ENCODE results near the gene DAPK1.

Gene DAPK1

GRCh38 chr9:87516926-87517290 lies 19.2 kb downstream of the DAPK1 start:
- no peak for ATAC-seq
- TF ChIP-seq SNAI2 (CRISPR knock-in tag; IDR thresholded peaks at IDR 0.05) = no peak
- TF ChIP-seq ZFP3 (CRISPR knock-in tag; IDR thresholded peaks at IDR 0.05) = no peak
- TF ChIP-seq PPARA (CRISPR knock-in tag; IDR thresholded peaks at IDR 0.05; ENCODE audit: borderline replicate concordance) = no peak
- no peak for TF ChIP-seq CSRNP3 (CRISPR knock-in tag; IDR thresholded peaks at IDR 0.05)
- no peak for TF ChIP-seq ESRRG (CRISPR knock-in tag; IDR thresholded peaks at IDR 0.05)
- no peak for TF ChIP-seq ZNF8 (CRISPR knock-in tag; IDR thresholded peaks at IDR 0.05)
- TF ChIP-seq BACH2 (CRISPR knock-in tag; IDR thresholded peaks at IDR 0.05; ENCODE audit: borderline replicate concordance) = no peak
- no peak for TF ChIP-seq ISL1 (CRISPR knock-in tag; IDR thresholded peaks at IDR 0.05)
- TF ChIP-seq ZC3H10 (CRISPR knock-in tag; IDR thresholded peaks at IDR 0.05) = no peak
- TF ChIP-seq CSDC2 (CRISPR knock-in tag; IDR thresholded peaks at IDR 0.05) = no peak
- TF ChIP-seq TOX (CRISPR knock-in tag; IDR thresholded peaks at IDR 0.05; ENCODE audit: borderline replicate concordance) = no peak
- no peak for TF ChIP-seq ZFP30 (CRISPR knock-in tag; IDR thresholded peaks at IDR 0.05)
- TF ChIP-seq OSR1 (CRISPR knock-in tag; IDR thresholded peaks at IDR 0.05) = no peak
- TF ChIP-seq TCF4 (CRISPR knock-in tag; IDR thresholded peaks at IDR 0.05; ENCODE audit: borderline replicate concordance) = no peak
- TF ChIP-seq TSHZ2 (CRISPR knock-in tag; IDR thresholded peaks at IDR 0.05) = no peak
- TF ChIP-seq ZNF565 (CRISPR knock-in tag; conservative IDR thresholded peaks at IDR 0.05; ENCODE audit: low read depth) = no peak

- TF ChIP-seq ZFP30 (CRISPR knock-in tag; IDR thresholded peaks at IDR 0.05) = no peak
- TF ChIP-seq TCF4 (CRISPR knock-in tag; IDR thresholded peaks at IDR 0.05; ENCODE audit: borderline replicate concordance) = no peak
- no peak for ATAC-seq
Observed at GRCh38 chr9:87517732-87518131, 20.1 kb downstream of the DAPK1 start.

GRCh38 chr9:87518702-87519335 lies 21.2 kb downstream of the DAPK1 start:
- ATAC-seq = no peak
- TF ChIP-seq TCF4 (CRISPR knock-in tag; IDR thresholded peaks at IDR 0.05; ENCODE audit: borderline replicate concordance) = no peak
- TF ChIP-seq GLIS3 (CRISPR knock-in tag; IDR thresholded peaks at IDR 0.05) = no peak
- TF ChIP-seq PATZ1 (CRISPR knock-in tag; IDR thresholded peaks at IDR 0.05; ENCODE audit: borderline replicate concordance) = no peak
- TF ChIP-seq ZNF70 (CRISPR knock-in tag; IDR thresholded peaks at IDR 0.05) = no peak
- TF ChIP-seq ARNTL (CRISPR knock-in tag; IDR thresholded peaks at IDR 0.05; ENCODE audit: borderline replicate concordance, low read depth) = no peak
- TF ChIP-seq CREB5 (CRISPR knock-in tag; IDR thresholded peaks at IDR 0.05; ENCODE audit: low read depth) = no peak
- no peak for TF ChIP-seq ZFP30 (CRISPR knock-in tag; IDR thresholded peaks at IDR 0.05)
- TF ChIP-seq ZNF8 (CRISPR knock-in tag; IDR thresholded peaks at IDR 0.05) = no peak
- TF ChIP-seq SNAI2 (CRISPR knock-in tag; IDR thresholded peaks at IDR 0.05) = no peak
- no peak for TF ChIP-seq OSR1 (CRISPR knock-in tag; IDR thresholded peaks at IDR 0.05)

- no peak for ATAC-seq
- TF ChIP-seq CSRNP3 (CRISPR knock-in tag; IDR thresholded peaks at IDR 0.05) = no peak
- no peak for TF ChIP-seq POU6F1 (CRISPR knock-in tag; IDR thresholded peaks at IDR 0.05; ENCODE audit: borderline replicate concordance, low read depth)
- no peak for TF ChIP-seq GLIS3 (CRISPR knock-in tag; IDR thresholded peaks at IDR 0.05)
- TF ChIP-seq RARB (CRISPR knock-in tag; IDR thresholded peaks at IDR 0.05) = no peak
- no peak for TF ChIP-seq CSDC2 (CRISPR knock-in tag; IDR thresholded peaks at IDR 0.05)
- no peak for TF ChIP-seq BACH2 (CRISPR knock-in tag; IDR thresholded peaks at IDR 0.05; ENCODE audit: borderline replicate concordance)
- TF ChIP-seq ISL1 (CRISPR knock-in tag; IDR thresholded peaks at IDR 0.05) = no peak
- TF ChIP-seq ZC3H10 (CRISPR knock-in tag; IDR thresholded peaks at IDR 0.05) = no peak
- TF ChIP-seq PATZ1 (CRISPR knock-in tag; IDR thresholded peaks at IDR 0.05; ENCODE audit: borderline replicate concordance) = no peak
- no peak for TF ChIP-seq ZFP30 (CRISPR knock-in tag; IDR thresholded peaks at IDR 0.05)
- no peak for TF ChIP-seq ZNF70 (CRISPR knock-in tag; IDR thresholded peaks at IDR 0.05)
- no peak for TF ChIP-seq ARNTL (CRISPR knock-in tag; IDR thresholded peaks at IDR 0.05; ENCODE audit: borderline replicate concordance, low read depth)
Observed at GRCh38 chr9:87519461-87519860, 21.8 kb downstream of the DAPK1 start.

Data from SK-N-SH treated with all-trans-retinoic acid at 6 μM for 48 hours (cell line).